HepG2 (cell line): ENCODE measurements around the gene NDUFS2. TPM values are rescaled to one million over a fixed set of nuclear protein-coding genes. Genes with fewer than 3 reads are reported as not detected.

Source experiments
- AGO2 ChIP-seq: fragments of 200-400 bp; formaldehyde crosslinking; optimal IDR thresholded peaks from 2 replicates; pipeline ENCODE3; 2017; ENCODE audit warnings: mild to moderate bottlenecking, low read depth, low read length, moderate library complexity
- CBFB ChIP-seq: sonication (generic); formaldehyde crosslinking; IDR thresholded peaks from 2 replicates; pipeline ENCODE4 v1.4.0; 2020; ENCODE audit warnings: missing genetic modification reagents
- DR1 ChIP-seq: sonication (generic); formaldehyde crosslinking; IDR thresholded peaks from 2 replicates; pipeline ENCODE4 v1.8.0; 2021; ENCODE audit warnings: mild to moderate bottlenecking, missing genetic modification reagents, inconsistent platforms
- FOXO1 ChIP-seq: sonication (generic); formaldehyde crosslinking; IDR thresholded peaks from 2 replicates; pipeline ENCODE4 v1.4.0; 2020; ENCODE audit warnings: missing genetic modification reagents
- GRHL1 ChIP-seq: sonication (generic); formaldehyde crosslinking; conservative IDR thresholded peaks from 2 replicates; pipeline ENCODE4 v1.8.0; 2022; ENCODE audit warnings: missing genetic modification reagents
- KDM6A ChIP-seq: IDR thresholded peaks from 2 replicates; pipeline ENCODE4 v1.6.1; 2016; ENCODE audit warnings: low read depth
- ONECUT2 ChIP-seq: sonication (generic); formaldehyde crosslinking; IDR thresholded peaks from 2 replicates; pipeline ENCODE4 v1.4.0; 2020; ENCODE audit warnings: missing genetic modification reagents
- RBAK ChIP-seq: sonication (generic); formaldehyde crosslinking; IDR thresholded peaks from 2 replicates; pipeline ENCODE4 v1.5.1; 2020; ENCODE audit warnings: mild to moderate bottlenecking, missing genetic modification reagents
- SOX13 ChIP-seq, 3 experiments: fragments of 450-650 bp in 1 of 3; sonication (generic) in 1 of 3; formaldehyde crosslinking in 1 of 3; IDR thresholded peaks in 2 of 3; conservative IDR thresholded peaks in 1 of 3; 2 replicates each; pipeline versions ENCODE4 v1.5.0 to v1.6.1; 2016 to 2020; ENCODE audit warnings: antibody characterized with exemption in 1 of 3, mild to moderate bottlenecking in 1 of 3, missing compliant biosample characterization in 1 of 3, missing genetic modification reagents in 1 of 3, moderate library complexity in 1 of 3
- ZNF256 ChIP-seq: sonication (generic); formaldehyde crosslinking; conservative IDR thresholded peaks from 2 replicates; pipeline ENCODE4 v1.4.0; 2020; ENCODE audit warnings: missing genetic modification reagents
- ZNF263 ChIP-seq: sonication (generic); formaldehyde crosslinking; IDR thresholded peaks from 2 replicates; pipeline ENCODE4 v1.4.0; 2020; ENCODE audit warnings: missing genetic modification reagents
- ZNF503 ChIP-seq: sonication (generic); formaldehyde crosslinking; IDR thresholded peaks from 2 replicates; pipeline ENCODE4 v1.4.0; 2020; ENCODE audit warnings: missing genetic modification reagents
- ZNF703 ChIP-seq: sonication (generic); formaldehyde crosslinking; IDR thresholded peaks from 2 replicates; pipeline ENCODE4 v1.5.1; 2020; ENCODE audit warnings: missing genetic modification reagents, mild to moderate bottlenecking, moderate library complexity, borderline replicate concordance
- ZSCAN29 ChIP-seq: sonication (generic); formaldehyde crosslinking; conservative IDR thresholded peaks from 2 replicates; pipeline ENCODE4 v1.4.0; 2020; ENCODE audit warnings: mild to moderate bottlenecking, missing genetic modification reagents
- polyA plus RNA-seq, 8 experiments: library from polyadenylated mRNA; depleted of rRNA in 3 of 8; stranded (reverse) in 7 of 8; unstranded in 1 of 8; fragments of >200 nt; fragmentation: Illumina TruSeq in 4 of 8; extraction: Trizol in 4 of 8; gene quantifications; 2 replicates each; pipeline versions ENCODE4 v1.2.1 to v1.2.3, GENCODE V29; 2011 to 2016; ENCODE audit warnings: low read depth in 4 of 8, missing spikeins in 1 of 8, mixed read lengths in 1 of 8; ENCODE audit not compliant: insufficient read depth in 1 of 8
- total RNA-seq, 5 experiments: library from RNA; depleted of rRNA; stranded (reverse); fragments of >200 nt; fragmentation: Illumina TruSeq; extraction: Trizol; gene quantifications; 2 replicates each; pipeline ENCODE4 v1.2.3, GENCODE V29; 2016; ENCODE audit warnings: low read depth in 1 of 5
- TF ChIP-seq, protein P1 (sequence below): sonication (generic); formaldehyde crosslinking; IDR thresholded peaks from 2 replicates; pipeline ENCODE4 v1.4.0; 2020; ENCODE audit warnings: missing genetic modification reagents, borderline replicate concordance
- TF ChIP-seq, protein P2 (sequence below): IDR thresholded peaks from 2 replicates; pipeline ENCODE4 v1.6.1; 2016
- TF ChIP-seq, protein P3 (sequence below): sonication (generic); formaldehyde crosslinking; conservative IDR thresholded peaks from 2 replicates; pipeline ENCODE4 v1.4.0; 2020; ENCODE audit warnings: mild to moderate bottlenecking, missing genetic modification reagents, moderate library complexity
- TF ChIP-seq, protein P4 (sequence below): IDR thresholded peaks from 2 replicates; pipeline ENCODE4 v1.6.1; 2016; ENCODE audit warnings: control low read depth

The NDUFS2 gene
- total and polyA plus RNA-seq, 2 of the 13 experiments (the other 11 are each of a cell fraction or from before 2014, with no cell fraction given): 89.9 to 118 TPM

- no peak for TF ChIP-seq ONECUT2 (CRISPR knock-in tag)
- 0 out of 2 replicates have a peak, but pooled peaks have one; percentile 69 for TF ChIP-seq ZSCAN29
- no peak for TF ChIP-seq CBFB (CRISPR knock-in tag)
- no peak for TF ChIP-seq ZNF256 (CRISPR knock-in tag)
- no peak for TF ChIP-seq ZNF263 (CRISPR knock-in tag)
- no peak for TF ChIP-seq ZNF503
- TF ChIP-seq GRHL1 (CRISPR knock-in tag): no peak
- TF ChIP-seq AGO2: no peak
- no peak for TF ChIP-seq ZNF703 (CRISPR knock-in tag)
- no peak for TF ChIP-seq DR1 (CRISPR knock-in tag)
- TF ChIP-seq, protein P1, sequence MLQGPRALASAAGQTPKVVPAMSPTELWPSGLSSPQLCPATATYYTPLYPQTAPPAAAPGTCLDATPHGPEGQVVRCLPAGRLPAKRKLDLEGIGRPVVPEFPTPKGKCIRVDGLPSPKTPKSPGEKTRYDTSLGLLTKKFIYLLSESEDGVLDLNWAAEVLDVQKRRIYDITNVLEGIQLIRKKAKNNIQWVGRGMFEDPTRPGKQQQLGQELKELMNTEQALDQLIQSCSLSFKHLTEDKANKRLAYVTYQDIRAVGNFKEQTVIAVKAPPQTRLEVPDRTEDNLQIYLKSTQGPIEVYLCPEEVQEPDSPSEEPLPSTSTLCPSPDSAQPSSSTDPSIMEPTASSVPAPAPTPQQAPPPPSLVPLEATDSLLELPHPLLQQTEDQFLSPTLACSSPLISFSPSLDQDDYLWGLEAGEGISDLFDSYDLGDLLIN: no peak
- TF ChIP-seq, protein P2, sequence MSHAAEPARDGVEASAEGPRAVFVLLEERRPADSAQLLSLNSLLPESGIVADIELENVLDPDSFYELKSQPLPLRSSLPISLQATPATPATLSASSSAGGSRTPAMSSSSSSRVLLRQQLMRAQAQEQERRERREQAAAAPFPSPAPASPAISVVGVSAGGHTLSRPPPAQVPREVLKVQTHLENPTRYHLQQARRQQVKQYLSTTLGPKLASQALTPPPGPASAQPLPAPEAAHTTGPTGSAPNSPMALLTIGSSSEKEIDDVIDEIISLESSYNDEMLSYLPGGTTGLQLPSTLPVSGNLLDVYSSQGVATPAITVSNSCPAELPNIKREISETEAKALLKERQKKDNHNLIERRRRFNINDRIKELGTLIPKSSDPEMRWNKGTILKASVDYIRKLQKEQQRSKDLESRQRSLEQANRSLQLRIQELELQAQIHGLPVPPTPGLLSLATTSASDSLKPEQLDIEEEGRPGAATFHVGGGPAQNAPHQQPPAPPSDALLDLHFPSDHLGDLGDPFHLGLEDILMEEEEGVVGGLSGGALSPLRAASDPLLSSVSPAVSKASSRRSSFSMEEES (CRISPR knock-in tag): peak; percentile 50; the same call in 1 of the 2 replicates
- TF ChIP-seq FOXO1 (CRISPR knock-in tag): no peak
- TF ChIP-seq, protein P3, sequence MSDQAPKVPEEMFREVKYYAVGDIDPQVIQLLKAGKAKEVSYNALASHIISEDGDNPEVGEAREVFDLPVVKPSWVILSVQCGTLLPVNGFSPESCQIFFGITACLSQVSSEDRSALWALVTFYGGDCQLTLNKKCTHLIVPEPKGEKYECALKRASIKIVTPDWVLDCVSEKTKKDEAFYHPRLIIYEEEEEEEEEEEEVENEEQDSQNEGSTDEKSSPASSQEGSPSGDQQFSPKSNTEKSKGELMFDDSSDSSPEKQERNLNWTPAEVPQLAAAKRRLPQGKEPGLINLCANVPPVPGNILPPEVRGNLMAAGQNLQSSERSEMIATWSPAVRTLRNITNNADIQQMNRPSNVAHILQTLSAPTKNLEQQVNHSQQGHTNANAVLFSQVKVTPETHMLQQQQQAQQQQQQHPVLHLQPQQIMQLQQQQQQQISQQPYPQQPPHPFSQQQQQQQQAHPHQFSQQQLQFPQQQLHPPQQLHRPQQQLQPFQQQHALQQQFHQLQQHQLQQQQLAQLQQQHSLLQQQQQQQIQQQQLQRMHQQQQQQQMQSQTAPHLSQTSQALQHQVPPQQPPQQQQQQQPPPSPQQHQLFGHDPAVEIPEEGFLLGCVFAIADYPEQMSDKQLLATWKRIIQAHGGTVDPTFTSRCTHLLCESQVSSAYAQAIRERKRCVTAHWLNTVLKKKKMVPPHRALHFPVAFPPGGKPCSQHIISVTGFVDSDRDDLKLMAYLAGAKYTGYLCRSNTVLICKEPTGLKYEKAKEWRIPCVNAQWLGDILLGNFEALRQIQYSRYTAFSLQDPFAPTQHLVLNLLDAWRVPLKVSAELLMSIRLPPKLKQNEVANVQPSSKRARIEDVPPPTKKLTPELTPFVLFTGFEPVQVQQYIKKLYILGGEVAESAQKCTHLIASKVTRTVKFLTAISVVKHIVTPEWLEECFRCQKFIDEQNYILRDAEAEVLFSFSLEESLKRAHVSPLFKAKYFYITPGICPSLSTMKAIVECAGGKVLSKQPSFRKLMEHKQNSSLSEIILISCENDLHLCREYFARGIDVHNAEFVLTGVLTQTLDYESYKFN (CRISPR knock-in tag): no peak
- TF ChIP-seq RBAK (CRISPR knock-in tag): no peak
- no peak for TF ChIP-seq KDM6A (CRISPR knock-in tag)
- TF ChIP-seq, protein P4, sequence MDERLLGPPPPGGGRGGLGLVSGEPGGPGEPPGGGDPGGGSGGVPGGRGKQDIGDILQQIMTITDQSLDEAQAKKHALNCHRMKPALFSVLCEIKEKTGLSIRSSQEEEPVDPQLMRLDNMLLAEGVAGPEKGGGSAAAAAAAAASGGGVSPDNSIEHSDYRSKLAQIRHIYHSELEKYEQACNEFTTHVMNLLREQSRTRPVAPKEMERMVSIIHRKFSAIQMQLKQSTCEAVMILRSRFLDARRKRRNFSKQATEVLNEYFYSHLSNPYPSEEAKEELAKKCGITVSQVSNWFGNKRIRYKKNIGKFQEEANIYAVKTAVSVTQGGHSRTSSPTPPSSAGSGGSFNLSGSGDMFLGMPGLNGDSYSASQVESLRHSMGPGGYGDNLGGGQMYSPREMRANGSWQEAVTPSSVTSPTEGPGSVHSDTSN (CRISPR knock-in tag): no peak
- TF ChIP-seq SOX13 (IDR thresholded peaks at IDR 0.05): no peak
- no peak for TF ChIP-seq SOX13 (CRISPR knock-in tag; conservative IDR thresholded peaks at IDR 0.05 in 1 of 2, IDR thresholded peaks at IDR 0.05 in 1 of 2)
Observed at GRCh38 chr1:161153682-161154337, 48.4 kb upstream of the NDUFS2 start, which contains the start of gene UFC1 (continued).
